Liver (tissue), 9 donors: ENCODE measurements around the gene GRM6. TPM values are rescaled to one million over a fixed set of nuclear protein-coding genes. Genes with fewer than 3 reads are reported as not detected.

Experiments
- DNase-seq: peaks from one replicate; pipeline ENCODE4 v3.0.0-alpha.2; 2017; ENCODE audit warnings: low spot score
- H3K27ac ChIP-seq, 2 donors: one replicate each; pipeline ENCODE4 v1.7.0; 2013; ENCODE audit warnings: inconsistent platforms in 2 of 2, low read length in 2 of 2, control low read depth in 1 of 2, low read depth in 1 of 2, mild to moderate bottlenecking in 1 of 2
- H3K27me3 ChIP-seq, 4 donors: one replicate each; pipeline versions ENCODE4 v1.6.1 to v1.7.0; 2013; ENCODE audit warnings: low read length in 3 of 4, inconsistent platforms in 1 of 4, mild to moderate bottlenecking in 1 of 4, moderate library complexity in 1 of 4; ENCODE audit not compliant: control insufficient read depth in 4 of 4, insufficient read depth in 4 of 4
- H3K36me3 ChIP-seq, 4 donors: one replicate each; pipeline versions ENCODE4 v1.6.1 to v1.7.0; 2013; ENCODE audit warnings: low read length in 3 of 4, mild to moderate bottlenecking in 3 of 4, low read depth in 1 of 4, moderate library complexity in 1 of 4; ENCODE audit not compliant: control insufficient read depth in 4 of 4, insufficient read depth in 3 of 4
- H3K4me1 ChIP-seq, 4 donors: one replicate each; pipeline versions ENCODE4 v1.6.1 to v1.7.0; 2013; ENCODE audit warnings: low read length in 3 of 4, mild to moderate bottlenecking in 3 of 4, moderate library complexity in 1 of 4; ENCODE audit not compliant: control insufficient read depth in 4 of 4, insufficient read depth in 4 of 4
- H3K4me3 ChIP-seq, 3 donors: one replicate each; pipeline versions ENCODE4 v1.6.1 to v1.7.0; 2013; ENCODE audit warnings: low read length in 3 of 3, control low read depth in 1 of 3, low read depth in 1 of 3, mild to moderate bottlenecking in 1 of 3
- H3K9ac ChIP-seq, 2 donors: one replicate each; pipeline ENCODE4 v1.7.0; 2013; ENCODE audit warnings: low read length in 2 of 2, mild to moderate bottlenecking in 2 of 2, moderate library complexity in 2 of 2, control low read depth in 1 of 2, low read depth in 1 of 2
- H3K9me3 ChIP-seq, 4 donors: one replicate each; pipeline versions ENCODE4 v1.6.1 to v1.7.0; 2013; ENCODE audit warnings: low read length in 3 of 4; ENCODE audit not compliant: control insufficient read depth in 4 of 4
- ATF3 ChIP-seq: IDR thresholded peaks from 2 replicates; pipeline ENCODE4 v1.6.1; 2016; ENCODE audit warnings: antibody characterized with exemption
- CTCF ChIP-seq: fragments of 150-350 bp; IDR thresholded peaks from 2 replicates; pipeline ENCODE4 v1.5.1; 2017; ENCODE audit warnings: improper control_type of control experiment, low read depth, low read length; ENCODE audit not compliant: missing input control
- EGR1 ChIP-seq, 2 donors: IDR thresholded peaks; 2 replicates each; pipeline ENCODE4 v1.6.1; 2016 to 2018; ENCODE audit warnings: antibody characterized with exemption in 2 of 2, low read depth in 2 of 2
- FOXA1 ChIP-seq: IDR thresholded peaks from 2 replicates; pipeline ENCODE4 v1.6.1; 2016; ENCODE audit warnings: antibody characterized with exemption
- FOXA2 ChIP-seq: IDR thresholded peaks from 2 replicates; pipeline ENCODE4 v1.6.1; 2016; ENCODE audit warnings: antibody characterized with exemption
- GABPA ChIP-seq, 2 donors: IDR thresholded peaks in 1 of 2; conservative IDR thresholded peaks in 1 of 2; 2 replicates each; pipeline ENCODE4 v1.6.1; 2016; ENCODE audit warnings: antibody characterized with exemption in 2 of 2, mild to moderate bottlenecking in 1 of 2, moderate library complexity in 1 of 2
- HNF4G ChIP-seq: IDR thresholded peaks from 2 replicates; pipeline ENCODE4 v1.6.1; 2016; ENCODE audit warnings: antibody characterized with exemption
- JUND ChIP-seq, 2 donors: IDR thresholded peaks; 2 replicates each; pipeline ENCODE4 v1.6.1; 2016; ENCODE audit warnings: antibody characterized with exemption in 2 of 2
- MAX ChIP-seq: IDR thresholded peaks from 2 replicates; pipeline ENCODE4 v1.6.1; 2016; ENCODE audit warnings: antibody characterized with exemption
- NR2F2 ChIP-seq: IDR thresholded peaks from 2 replicates; pipeline ENCODE4 v1.6.1; 2016; ENCODE audit warnings: antibody characterized with exemption
- RAD21 ChIP-seq, 2 donors: IDR thresholded peaks; 2 replicates each; pipeline ENCODE4 v1.6.1; 2016; ENCODE audit warnings: antibody characterized with exemption in 2 of 2, mild to moderate bottlenecking in 2 of 2
- REST ChIP-seq: IDR thresholded peaks from 2 replicates; pipeline ENCODE4 v1.6.1; 2016; ENCODE audit warnings: antibody characterized with exemption, mild to moderate bottlenecking
- RXRA ChIP-seq, 2 donors: IDR thresholded peaks; 2 replicates each; pipeline ENCODE4 v1.6.1; 2017 to 2018; ENCODE audit warnings: antibody characterized with exemption in 2 of 2, mild to moderate bottlenecking in 1 of 2
- SP1 ChIP-seq: IDR thresholded peaks from 2 replicates; pipeline ENCODE4 v1.6.1; 2018; ENCODE audit warnings: antibody characterized with exemption, mild to moderate bottlenecking
- YY1 ChIP-seq: IDR thresholded peaks from 2 replicates; pipeline ENCODE4 v1.6.1; 2016; ENCODE audit warnings: antibody characterized with exemption, mild to moderate bottlenecking
- ZBTB33 ChIP-seq: IDR thresholded peaks from 2 replicates; pipeline ENCODE4 v1.6.1; 2016; ENCODE audit warnings: antibody characterized with exemption
- WGBS: extraction: QIAGEN DNeasy Blood & Tissue Kit; methylation state at CpG from one replicate; pipeline ENCODE4 v1.1.7; 2013; 5-methylcytosine and 5-hydroxymethylcytosine counted together
- polyA plus RNA-seq, 2 donors: library from polyadenylated mRNA; stranded (reverse) in 1 of 2; unstranded in 1 of 2; fragments of 200-250 nt in 1 of 2; fragments of >200 nt in 1 of 2; fragmentation: Nextera tagmentation in 1 of 2; extraction: Ambion mirVana in 1 of 2; gene quantifications; one replicate each; pipeline versions ENCODE4 v1.2.1 to v1.2.3, GENCODE V29; 2013 to 2015
- total RNA-seq, 2 donors: library from RNA; depleted of rRNA; stranded (reverse); fragments of >200 nt; gene quantifications; one replicate each; pipeline ENCODE4 v1.2.3, GENCODE V29; 2014
- donor health status: healthy.
- donor health status: healthy.
- donor health status: healthy.
- donor health status: healthy.
- donor health status: healthy.

GRM6 gene
- total and polyA plus RNA-seq, 4 donors, result 0.23 TPM; not detected in 3

GRCh38 chr5:178995341-178995690 is 196 bp upstream of the GRM6 start (continued):
- TF ChIP-seq MAX, result no peak

- no peak for DNase-seq
- Histone ChIP-seq H3K36me3 (no peaks in the 10 kb centered on the region), H3K9me3 (peaks cover 8 to 38% (median 15%) of the 10 kb centered on the region in 4 donors), H3K27me3 (peaks cover 0 to 9% (median 3%) of the 10 kb centered on the region in 4 donors), H3K4me3 (no peak overlapping the region), H3K27ac (no peak overlapping the region), H3K4me1 (peaks cover 0 to 5% (median 0%) of the 10 kb centered on the region in 4 donors), H3K9ac (no peak overlapping the region)
- 27% methylated on average over 53 of the region's 53 CpGs for WGBS
- no peak for TF ChIP-seq NR2F2
- TF ChIP-seq YY1, result no peak
- TF ChIP-seq GABPA (IDR thresholded peaks at IDR 0.05 in 1 of 2, conservative IDR thresholded peaks at IDR 0.05 in 1 of 2), result no peak
- TF ChIP-seq ZBTB33, result no peak
- TF ChIP-seq JUND (IDR thresholded peaks at IDR 0.05), result no peak
- no peak for TF ChIP-seq SP1
- no peak for TF ChIP-seq HNF4G
- TF ChIP-seq EGR1 (IDR thresholded peaks at IDR 0.05; ENCODE audit: low read depth in 2 of 2), result no peak
- TF ChIP-seq MAX, result no peak
- no peak for TF ChIP-seq RXRA (IDR thresholded peaks at IDR 0.05)
- no peak for TF ChIP-seq FOXA1
- TF ChIP-seq RAD21 (IDR thresholded peaks at IDR 0.05), result no peak
- TF ChIP-seq FOXA2, result no peak
- TF ChIP-seq CTCF, result no peak
These were observed 1.1 kb downstream of the GRM6 start for GRCh38 chr5:178993955-178994579.

- Histone ChIP-seq H3K36me3 (no peaks in the 10 kb centered on the region), H3K9ac (no peak overlapping the region), H3K4me3 (no peak overlapping the region), H3K9me3 (peaks cover 8 to 35% (median 16%) of the 10 kb centered on the region in 4 donors), H3K4me1 (peaks cover 0 to 5% (median 0%) of the 10 kb centered on the region in 4 donors), H3K27me3 (peaks cover 0 to 9% (median 3%) of the 10 kb centered on the region in 4 donors), H3K27ac (no peak overlapping the region)
- DNase-seq, result no peak
- WGBS, result 64% methylated on average over 20 of the region's 20 CpGs
- TF ChIP-seq RXRA (IDR thresholded peaks at IDR 0.05) (no peak), EGR1 (IDR thresholded peaks at IDR 0.05; ENCODE audit: low read depth in 2 of 2) (no peak), FOXA1 (no peak), SP1 (no peak), MAX (no peak), ZBTB33 (no peak), REST (no peak), ATF3 (no peak), RAD21 (IDR thresholded peaks at IDR 0.05) (no peak), GABPA (IDR thresholded peaks at IDR 0.05 in 1 of 2, conservative IDR thresholded peaks at IDR 0.05 in 1 of 2) (no peak)
These were observed 1.8 kb downstream of the GRM6 start for GRCh38 chr5:178993236-178993765.
